Amniotic epithelial cell (primary cell): ENCODE data around the gene STARD13.
"Not testable (repeated sequence)": the region's sequence is repeated elsewhere in the genome, so short reads cannot be mapped to it uniquely, and the experiment has no call there.

Experiments
- DNase-seq: peaks from one replicate; pipeline ENCODE4 v3.0.0-alpha.2; 2010; ENCODE audit warnings: low read depth

The STARD13 gene

GRCh38 chr13:33175991-33176390 is 109.6 kb downstream of the STARD13 start:
- DNase-seq: no peak

GRCh38 chr13:33174931-33175330 is 110.6 kb downstream of the STARD13 start:
- DNase-seq: no peak

DNA sequence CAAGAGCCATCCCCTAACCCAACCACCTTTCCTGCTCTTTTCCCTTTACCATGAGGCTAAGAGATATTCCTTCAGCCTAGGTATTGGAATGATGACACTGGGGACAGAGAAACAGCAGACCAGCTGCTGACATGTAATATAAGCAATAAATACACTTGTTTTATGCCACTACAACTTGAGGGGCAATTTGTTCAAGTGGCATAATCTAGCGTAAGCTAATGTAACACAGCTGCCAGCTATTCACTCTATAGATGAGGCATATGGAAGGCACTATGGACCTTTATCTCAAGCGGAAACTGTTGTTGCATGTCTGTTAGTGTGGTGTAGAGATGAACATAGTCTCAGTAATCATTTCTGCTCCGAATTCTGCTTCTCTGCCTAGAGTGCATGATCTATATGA is 111.1 kb downstream of the STARD13 start:
- no peak for DNase-seq

- peak; percentile 51 for DNase-seq
These were observed 112.6 kb downstream of the STARD13 start for GRCh38 chr13:33172911-33173310.

DNA sequence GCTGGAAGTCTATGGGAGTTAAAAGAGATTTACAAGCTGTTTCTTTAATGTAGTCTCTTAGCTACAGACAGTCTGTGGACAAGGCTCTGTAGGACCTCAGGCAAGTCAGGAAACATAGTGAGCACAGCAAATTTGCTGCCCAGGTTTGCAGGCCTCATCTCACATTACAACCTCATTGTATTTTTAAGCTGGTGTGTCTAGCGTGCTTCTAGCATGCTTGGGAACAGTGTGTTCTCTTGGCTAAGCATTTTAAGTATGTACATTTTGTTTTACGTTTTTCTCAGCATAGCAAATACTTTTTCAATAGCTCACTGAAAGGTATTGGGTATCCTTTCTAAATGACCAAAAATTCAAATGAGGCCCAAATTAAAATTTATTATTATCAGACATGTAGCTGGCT is 113.2 kb downstream of the STARD13 start:
- DNase-seq: no peak

DNA sequence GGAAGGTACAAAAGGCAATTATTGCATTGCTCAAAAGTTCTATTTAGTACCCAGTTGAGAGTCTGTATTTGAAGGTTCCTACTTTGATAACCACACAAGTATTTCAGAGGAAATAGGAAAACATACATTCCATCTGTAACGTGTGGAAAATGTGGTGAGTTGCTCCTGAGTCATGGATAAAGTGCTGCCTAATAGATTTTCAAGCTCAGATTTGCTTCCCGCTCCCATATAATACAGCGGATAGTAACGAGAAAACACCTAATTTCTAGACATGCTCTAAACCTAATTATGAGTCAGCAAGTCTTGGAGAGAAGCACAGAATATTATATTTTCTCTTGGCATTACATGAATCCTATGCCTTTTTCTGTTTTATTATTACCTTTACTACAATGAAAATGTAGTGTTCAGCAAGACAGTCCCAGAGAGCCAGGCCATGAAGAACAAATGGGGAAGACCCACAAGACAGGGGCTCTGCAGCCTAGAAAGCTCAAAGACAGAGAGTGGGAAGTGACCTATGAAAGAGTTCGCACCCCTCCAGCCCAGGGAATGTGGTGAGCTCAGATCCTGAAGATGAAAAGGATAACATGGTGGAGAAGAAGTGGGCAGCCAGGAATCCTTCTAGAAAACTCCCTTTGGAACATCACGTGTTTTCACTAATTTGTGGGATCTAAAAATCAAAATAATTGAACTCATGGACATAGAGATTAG is 116.1 kb downstream of the STARD13 start:
- peak; percentile 84 for DNase-seq

GRCh38 chr13:33168321-33168960 is 117.1 kb downstream of the STARD13 start:
- DNase-seq: no peak

DNA sequence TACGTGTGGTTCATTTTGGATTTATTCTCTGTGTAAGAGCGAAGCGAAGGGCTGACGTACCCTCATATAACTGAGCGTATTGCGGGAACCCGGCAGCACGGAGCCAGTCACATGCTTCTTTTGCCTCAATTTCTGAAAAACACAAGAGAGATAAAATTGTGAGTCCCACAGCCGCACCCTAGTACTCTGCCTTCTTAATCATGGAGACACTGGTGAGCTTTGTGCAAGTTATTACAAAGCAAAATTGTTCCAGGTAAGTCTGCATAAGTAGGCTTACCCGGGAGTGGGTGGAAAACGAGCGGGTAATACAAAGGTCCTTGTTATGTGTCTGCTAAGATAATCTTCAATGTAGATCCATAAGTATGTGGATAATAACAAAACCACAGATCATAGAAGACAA is 118.1 kb downstream of the STARD13 start:
- no peak for DNase-seq

DNA sequence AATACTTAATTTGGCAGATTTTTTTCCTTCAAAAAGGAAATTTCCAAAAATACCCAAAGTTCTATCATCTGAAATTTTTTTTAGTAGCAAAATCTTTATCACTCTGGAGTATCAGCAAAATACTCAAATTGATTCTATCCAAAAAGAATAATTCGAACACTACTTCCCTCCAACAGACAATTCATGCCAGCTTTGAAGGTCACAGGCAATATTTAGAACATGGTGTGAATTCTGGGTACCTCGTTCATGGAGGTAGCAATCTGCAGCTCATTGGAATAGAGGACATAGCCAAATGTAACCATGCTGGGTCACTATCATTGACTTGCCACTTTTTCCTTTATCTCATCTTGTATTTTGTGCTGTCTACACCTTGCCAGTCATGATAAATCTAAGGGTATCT is 119.8 kb downstream of the STARD13 start:
- DNase-seq: no peak

DNA sequence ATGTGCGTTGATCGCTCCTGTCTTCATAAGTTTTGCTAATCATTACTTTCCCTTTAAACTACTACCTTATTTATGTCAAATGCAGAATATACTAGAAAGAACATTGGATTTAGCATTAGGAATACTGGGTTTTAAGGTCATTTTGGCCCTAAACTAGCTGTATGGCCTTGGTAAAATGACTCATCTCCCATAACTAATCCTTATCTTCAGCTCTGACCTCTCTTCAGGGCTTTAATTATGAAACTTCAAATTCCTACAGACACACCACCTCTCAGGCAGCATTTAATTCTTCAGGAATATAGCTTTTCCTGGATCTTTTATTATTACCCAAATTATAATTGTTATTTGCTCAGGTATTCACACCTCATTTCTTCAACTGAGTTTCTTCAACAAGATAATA is 121.2 kb downstream of the STARD13 start:
- peak; percentile 82 for DNase-seq

DNA sequence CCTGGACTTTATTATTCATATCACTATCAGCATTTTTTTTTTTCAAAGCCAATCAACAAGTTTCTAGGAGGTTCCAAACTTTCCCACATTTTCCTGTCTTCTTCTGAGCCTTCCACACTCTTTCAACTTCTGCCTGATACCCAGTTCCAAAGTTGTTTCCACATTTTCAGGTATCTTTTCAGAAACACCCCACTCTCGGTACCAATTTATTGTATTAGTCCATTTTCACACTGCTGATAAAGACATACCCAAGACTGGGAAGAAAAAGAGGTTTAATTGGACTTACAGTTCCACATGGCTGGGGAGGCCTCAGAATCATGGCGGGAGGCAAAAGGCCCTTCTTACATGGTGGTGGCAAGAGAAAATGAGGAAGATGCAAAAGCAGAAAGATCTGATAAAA is 122.8 kb downstream of the STARD13 start:
- DNase-seq: not testable (repeated sequence)

GRCh38 chr13:33158816-33159215 is 126.7 kb downstream of the STARD13 start:
- no peak for DNase-seq

DNA sequence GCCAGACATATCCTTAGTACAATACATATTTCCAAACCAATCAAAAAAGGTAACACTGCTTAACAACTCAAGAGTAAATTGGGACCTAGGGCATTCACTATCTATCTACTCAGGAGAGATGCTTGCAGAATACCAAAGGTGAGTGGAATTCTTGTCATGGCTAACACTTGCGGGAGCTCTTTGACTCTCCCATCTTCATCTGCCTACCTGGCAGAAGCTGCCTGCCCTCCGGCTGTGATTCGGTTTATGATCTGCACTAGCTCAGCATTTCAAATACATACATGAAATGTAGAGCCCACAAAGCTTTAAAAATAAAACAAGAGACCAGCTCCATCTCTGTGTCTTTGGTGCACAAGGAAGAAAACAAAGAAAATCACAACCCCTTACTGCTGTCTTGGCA is 127.3 kb downstream of the STARD13 start:
- no peak for DNase-seq

DNA sequence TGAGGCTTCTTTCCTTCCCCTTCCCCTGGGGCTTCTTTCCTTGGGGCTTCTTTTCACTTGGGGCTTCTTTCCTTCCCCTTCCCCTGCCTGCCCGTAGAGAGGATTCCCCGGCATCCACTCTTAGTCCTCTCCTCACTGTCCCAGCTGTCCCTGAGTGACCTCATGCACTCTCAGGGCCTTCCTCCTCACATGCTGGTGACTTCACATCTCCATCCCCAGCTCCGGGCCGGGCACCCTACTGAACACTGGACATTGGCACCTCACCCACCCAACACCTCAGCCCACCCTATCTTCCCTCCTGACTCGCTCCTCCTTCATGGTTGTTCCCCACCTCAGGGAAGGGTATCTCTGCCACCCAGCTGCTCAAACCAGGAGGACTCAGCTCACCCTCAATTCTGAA is 130.6 kb downstream of the STARD13 start:
- no peak for DNase-seq

GRCh38 chr13:33153421-33154404 is 131.8 kb downstream of the STARD13 start:
- no peak for DNase-seq

DNA sequence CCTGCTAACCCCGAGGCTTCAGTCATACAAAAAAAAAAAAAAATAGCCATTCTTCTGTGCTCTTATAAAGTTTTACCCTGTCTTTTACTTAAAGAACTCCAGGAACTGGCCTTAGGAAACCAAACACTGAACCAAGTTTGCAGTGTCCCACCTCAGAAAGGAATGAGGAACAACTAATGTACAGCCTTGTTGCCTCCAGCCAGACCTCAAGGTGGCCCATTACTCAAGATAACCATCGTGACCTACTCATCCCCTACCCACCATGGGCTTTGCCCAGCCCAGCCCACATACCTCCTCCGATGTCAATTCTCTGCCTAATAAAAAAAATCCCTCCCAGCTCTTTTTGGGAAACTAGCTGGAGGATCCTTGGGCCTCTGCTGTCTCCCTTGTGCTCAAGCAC is 133.2 kb downstream of the STARD13 start:
- no peak for DNase-seq

DNA sequence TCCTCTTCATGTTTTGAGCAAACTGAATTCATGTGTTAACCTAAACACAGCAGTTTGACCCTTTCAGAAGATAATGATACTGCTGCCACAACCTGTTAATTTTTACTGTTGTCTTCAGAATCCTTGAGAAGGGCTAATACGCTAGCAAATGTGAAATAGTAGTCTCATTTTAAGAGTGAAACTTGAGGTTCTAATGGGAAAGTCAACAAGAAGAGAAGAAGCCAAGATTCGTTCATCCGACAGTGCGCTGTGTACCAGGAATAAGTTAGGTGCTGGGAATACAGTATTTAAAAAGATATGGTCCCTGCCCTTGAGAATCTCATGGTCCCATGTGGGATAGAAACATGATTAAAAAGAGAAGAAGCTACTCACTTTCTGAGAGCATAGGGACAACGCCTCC is 134.9 kb downstream of the STARD13 start:
- DNase-seq: no peak

GRCh38 chr13:33150126-33150525 is 135.4 kb downstream of the STARD13 start:
- DNase-seq: no peak

GRCh38 chr13:33147832-33148231 is 137.7 kb downstream of the STARD13 start:
- peak; percentile 25 for DNase-seq

GRCh38 chr13:33146843-33147611 is 138.5 kb downstream of the STARD13 start:
- no peak for DNase-seq

- no peak for DNase-seq
These were observed 139.9 kb downstream of the STARD13 start for GRCh38 chr13:33145667-33146066.

DNA sequence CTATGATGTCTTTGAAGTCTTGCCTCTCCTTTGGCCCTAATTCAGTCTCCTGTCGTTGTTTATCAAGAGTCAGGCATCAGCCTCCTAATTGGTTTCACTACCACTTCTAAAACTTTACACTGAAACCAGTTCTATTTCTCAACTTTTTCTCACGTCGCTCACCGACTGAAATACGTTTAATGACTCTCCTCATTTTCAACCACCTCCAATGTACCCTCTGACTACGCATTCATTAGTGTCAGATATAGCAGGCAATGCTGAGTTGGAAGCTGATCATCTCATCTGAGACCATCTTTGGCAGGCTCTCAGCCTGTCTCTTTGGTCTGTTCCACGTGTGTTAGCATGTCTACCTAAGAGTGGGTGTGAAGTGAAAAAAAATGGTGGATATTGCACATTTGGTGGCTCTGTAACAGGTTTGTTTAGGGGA is 141.2 kb downstream of the STARD13 start:
- no peak for DNase-seq
